Measurements from ENCODE around the gene ATP8A2. TPM values are rescaled to one million over a fixed set of nuclear protein-coding genes. Genes with fewer than 3 reads are reported as not detected.

Gene ATP8A2
- total and polyA plus RNA-seq, 2 of the 8 experiments (the other 6 are each of a cell fraction or from before 2014, with no cell fraction given): 2.4 to 8.3 TPM

- TF ChIP-seq, protein P1, sequence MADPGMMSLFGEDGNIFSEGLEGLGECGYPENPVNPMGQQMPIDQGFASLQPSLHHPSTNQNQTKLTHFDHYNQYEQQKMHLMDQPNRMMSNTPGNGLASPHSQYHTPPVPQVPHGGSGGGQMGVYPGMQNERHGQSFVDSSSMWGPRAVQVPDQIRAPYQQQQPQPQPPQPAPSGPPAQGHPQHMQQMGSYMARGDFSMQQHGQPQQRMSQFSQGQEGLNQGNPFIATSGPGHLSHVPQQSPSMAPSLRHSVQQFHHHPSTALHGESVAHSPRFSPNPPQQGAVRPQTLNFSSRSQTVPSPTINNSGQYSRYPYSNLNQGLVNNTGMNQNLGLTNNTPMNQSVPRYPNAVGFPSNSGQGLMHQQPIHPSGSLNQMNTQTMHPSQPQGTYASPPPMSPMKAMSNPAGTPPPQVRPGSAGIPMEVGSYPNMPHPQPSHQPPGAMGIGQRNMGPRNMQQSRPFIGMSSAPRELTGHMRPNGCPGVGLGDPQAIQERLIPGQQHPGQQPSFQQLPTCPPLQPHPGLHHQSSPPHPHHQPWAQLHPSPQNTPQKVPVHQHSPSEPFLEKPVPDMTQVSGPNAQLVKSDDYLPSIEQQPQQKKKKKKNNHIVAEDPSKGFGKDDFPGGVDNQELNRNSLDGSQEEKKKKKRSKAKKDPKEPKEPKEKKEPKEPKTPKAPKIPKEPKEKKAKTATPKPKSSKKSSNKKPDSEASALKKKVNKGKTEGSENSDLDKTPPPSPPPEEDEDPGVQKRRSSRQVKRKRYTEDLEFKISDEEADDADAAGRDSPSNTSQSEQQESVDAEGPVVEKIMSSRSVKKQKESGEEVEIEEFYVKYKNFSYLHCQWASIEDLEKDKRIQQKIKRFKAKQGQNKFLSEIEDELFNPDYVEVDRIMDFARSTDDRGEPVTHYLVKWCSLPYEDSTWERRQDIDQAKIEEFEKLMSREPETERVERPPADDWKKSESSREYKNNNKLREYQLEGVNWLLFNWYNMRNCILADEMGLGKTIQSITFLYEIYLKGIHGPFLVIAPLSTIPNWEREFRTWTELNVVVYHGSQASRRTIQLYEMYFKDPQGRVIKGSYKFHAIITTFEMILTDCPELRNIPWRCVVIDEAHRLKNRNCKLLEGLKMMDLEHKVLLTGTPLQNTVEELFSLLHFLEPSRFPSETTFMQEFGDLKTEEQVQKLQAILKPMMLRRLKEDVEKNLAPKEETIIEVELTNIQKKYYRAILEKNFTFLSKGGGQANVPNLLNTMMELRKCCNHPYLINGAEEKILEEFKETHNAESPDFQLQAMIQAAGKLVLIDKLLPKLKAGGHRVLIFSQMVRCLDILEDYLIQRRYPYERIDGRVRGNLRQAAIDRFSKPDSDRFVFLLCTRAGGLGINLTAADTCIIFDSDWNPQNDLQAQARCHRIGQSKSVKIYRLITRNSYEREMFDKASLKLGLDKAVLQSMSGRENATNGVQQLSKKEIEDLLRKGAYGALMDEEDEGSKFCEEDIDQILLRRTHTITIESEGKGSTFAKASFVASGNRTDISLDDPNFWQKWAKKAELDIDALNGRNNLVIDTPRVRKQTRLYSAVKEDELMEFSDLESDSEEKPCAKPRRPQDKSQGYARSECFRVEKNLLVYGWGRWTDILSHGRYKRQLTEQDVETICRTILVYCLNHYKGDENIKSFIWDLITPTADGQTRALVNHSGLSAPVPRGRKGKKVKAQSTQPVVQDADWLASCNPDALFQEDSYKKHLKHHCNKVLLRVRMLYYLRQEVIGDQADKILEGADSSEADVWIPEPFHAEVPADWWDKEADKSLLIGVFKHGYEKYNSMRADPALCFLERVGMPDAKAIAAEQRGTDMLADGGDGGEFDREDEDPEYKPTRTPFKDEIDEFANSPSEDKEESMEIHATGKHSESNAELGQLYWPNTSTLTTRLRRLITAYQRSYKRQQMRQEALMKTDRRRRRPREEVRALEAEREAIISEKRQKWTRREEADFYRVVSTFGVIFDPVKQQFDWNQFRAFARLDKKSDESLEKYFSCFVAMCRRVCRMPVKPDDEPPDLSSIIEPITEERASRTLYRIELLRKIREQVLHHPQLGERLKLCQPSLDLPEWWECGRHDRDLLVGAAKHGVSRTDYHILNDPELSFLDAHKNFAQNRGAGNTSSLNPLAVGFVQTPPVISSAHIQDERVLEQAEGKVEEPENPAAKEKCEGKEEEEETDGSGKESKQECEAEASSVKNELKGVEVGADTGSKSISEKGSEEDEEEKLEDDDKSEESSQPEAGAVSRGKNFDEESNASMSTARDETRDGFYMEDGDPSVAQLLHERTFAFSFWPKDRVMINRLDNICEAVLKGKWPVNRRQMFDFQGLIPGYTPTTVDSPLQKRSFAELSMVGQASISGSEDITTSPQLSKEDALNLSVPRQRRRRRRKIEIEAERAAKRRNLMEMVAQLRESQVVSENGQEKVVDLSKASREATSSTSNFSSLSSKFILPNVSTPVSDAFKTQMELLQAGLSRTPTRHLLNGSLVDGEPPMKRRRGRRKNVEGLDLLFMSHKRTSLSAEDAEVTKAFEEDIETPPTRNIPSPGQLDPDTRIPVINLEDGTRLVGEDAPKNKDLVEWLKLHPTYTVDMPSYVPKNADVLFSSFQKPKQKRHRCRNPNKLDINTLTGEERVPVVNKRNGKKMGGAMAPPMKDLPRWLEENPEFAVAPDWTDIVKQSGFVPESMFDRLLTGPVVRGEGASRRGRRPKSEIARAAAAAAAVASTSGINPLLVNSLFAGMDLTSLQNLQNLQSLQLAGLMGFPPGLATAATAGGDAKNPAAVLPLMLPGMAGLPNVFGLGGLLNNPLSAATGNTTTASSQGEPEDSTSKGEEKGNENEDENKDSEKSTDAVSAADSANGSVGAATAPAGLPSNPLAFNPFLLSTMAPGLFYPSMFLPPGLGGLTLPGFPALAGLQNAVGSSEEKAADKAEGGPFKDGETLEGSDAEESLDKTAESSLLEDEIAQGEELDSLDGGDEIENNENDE (IDR thresholded peaks at IDR 0.05; ENCODE audit: insufficient replicate concordance, low read length): no peak
These were observed 501.5 kb downstream of the ATP8A2 start (continued) for GRCh38 chr13:25873242-25873612.

Measured in H1 (cell line).